Ectodermal cell (in vitro differentiated cells): ENCODE measurements around the gene ADRA2C.

ENCODE experiments used
- H3K27ac ChIP-seq: 2 replicates; pipeline ENCODE4 v1.7.0; 2013; ENCODE audit warnings: mild to moderate bottlenecking, low read depth, low read length; ENCODE audit not compliant: insufficient read depth, poor library complexity, severe bottlenecking
- H3K27me3 ChIP-seq: 2 replicates; pipeline ENCODE4 v1.7.0; 2013; ENCODE audit warnings: mild to moderate bottlenecking, low read length; ENCODE audit not compliant: insufficient read depth, control insufficient read depth, poor library complexity, severe bottlenecking
- H3K36me3 ChIP-seq: one replicate; pipeline ENCODE4 v1.7.0; 2013; ENCODE audit warnings: low read length; ENCODE audit not compliant: control insufficient read depth, insufficient read depth
- H3K4me1 ChIP-seq: one replicate; pipeline ENCODE4 v1.7.0; 2013; ENCODE audit warnings: low read length; ENCODE audit not compliant: control insufficient read depth, insufficient read depth
- H3K4me3 ChIP-seq: 2 replicates; pipeline ENCODE4 v1.7.0; 2013; ENCODE audit warnings: low read depth, low read length, control low read depth; ENCODE audit not compliant: insufficient read depth
- H3K9me3 ChIP-seq: 2 replicates; pipeline ENCODE4 v1.7.0; 2013; ENCODE audit warnings: mild to moderate bottlenecking, low read length, moderate library complexity; ENCODE audit not compliant: control insufficient read depth
- WGBS, 2 experiments: methylation state at CpG; one replicate each; pipeline ENCODE4 v1.1.7; 2013; ENCODE audit warnings: missing lambda C conversion rate in 2 of 2; 5-methylcytosine and 5-hydroxymethylcytosine counted together

The ADRA2C gene

GRCh38 chr4:3769642-3770184, 3.5 kb downstream of the ADRA2C start:
- WGBS, 2 experiments: 82 to 83% methylated on average over 9 of the region's 9 CpGs
- peaks cover 13% of the 10 kb centered on the region for H3K4me1 ChIP-seq
- H3K27ac ChIP-seq: no peak overlapping the region
- H3K9me3 ChIP-seq: no peaks in the 10 kb centered on the region
- H3K4me3 ChIP-seq: no peak overlapping the region
- H3K36me3 ChIP-seq: no peaks in the 10 kb centered on the region
- H3K27me3 ChIP-seq: peaks cover 31% of the 10 kb centered on the region

DNA sequence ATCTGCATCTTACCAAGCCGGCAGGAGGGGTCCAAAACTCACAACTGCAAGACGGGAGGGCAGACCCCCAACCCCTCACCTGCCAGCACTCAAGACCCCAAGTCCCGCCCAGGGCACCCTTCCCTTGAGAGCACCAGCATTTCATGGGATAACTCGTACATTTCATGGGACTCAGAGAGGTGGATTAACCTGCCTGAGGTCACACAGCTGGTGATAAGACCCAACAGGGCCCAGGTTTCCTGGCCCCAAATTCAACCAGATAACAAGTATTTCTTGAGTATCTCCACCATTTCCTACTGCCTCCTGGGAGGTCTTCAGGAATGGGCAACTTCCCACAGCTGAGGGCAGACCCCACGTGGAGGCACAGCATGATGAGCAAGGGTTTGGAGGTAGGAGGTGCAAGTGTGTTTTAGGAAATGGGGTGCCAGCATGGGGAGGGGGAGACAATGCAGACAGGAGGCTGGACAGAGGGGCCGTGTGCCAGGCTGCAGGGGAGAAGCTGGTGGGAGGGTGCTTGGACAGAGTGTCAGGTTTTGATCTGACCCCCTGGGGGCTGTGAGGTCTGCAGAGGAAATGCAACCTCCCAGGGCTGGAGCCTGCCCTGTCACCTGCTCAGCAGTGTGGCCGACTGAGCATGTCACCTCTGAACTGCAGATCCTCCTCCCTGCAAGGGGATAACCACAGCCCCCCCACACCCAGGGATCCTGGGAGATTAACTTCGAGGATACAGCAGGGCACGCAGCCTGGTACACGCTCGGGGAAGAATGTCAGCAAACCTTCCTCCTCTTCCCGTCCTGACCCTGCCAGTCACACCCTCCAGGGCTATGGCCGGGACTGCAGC, 4.4 kb downstream of the ADRA2C start:
- no peak overlapping the region for H3K27ac ChIP-seq
- WGBS, 2 experiments: 73 to 79% methylated on average over 13 of the region's 13 CpGs
- no peaks in the 10 kb centered on the region for H3K9me3 ChIP-seq
- H3K36me3 ChIP-seq: no peaks in the 10 kb centered on the region
- H3K4me3 ChIP-seq: no peak overlapping the region
- H3K27me3 ChIP-seq: peaks cover 24% of the 10 kb centered on the region
- H3K4me1 ChIP-seq: peaks cover 13% of the 10 kb centered on the region

- Histone ChIP-seq H3K36me3 (no peaks in the 10 kb centered on the region), H3K27ac (no peak overlapping the region), H3K4me1 (peaks cover 13% of the 10 kb centered on the region), H3K4me3 (no peak overlapping the region), H3K27me3 (peaks cover 24% of the 10 kb centered on the region), H3K9me3 (no peaks in the 10 kb centered on the region)
- WGBS, 2 experiments: 84 to 85% methylated on average over 20 of the region's 20 CpGs
These were observed 5.1 kb downstream of the ADRA2C start for GRCh38 chr4:3771164-3771809.

DNA sequence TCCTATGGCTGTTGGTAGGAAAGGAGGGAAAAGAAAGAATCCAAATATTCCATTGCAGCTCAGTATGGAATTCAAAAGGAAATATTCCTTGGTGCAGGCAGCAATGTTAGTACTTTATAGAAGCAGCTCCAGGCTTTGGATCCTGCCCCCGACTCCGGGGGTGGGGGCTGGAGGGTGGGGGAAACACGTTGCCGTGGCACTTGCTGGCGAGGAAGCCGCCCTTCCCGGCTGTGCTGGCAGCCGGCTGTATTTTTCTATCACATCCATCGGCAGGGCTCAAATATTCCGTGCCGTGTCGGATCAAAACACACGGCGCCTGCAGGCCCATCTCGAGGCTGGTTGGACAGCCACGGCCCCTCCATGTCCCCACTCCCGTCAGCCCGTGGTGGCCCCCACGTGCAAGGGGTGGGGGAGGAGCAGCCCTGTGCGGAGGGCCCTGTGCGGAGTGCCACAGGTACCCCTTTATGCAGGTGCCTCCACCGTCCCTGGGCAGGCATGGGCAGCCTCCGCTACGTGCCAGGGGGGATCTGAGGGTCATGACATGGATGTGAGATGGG, 5.8 kb downstream of the ADRA2C start:
- 90 to 91% methylated on average over 24 of the region's 24 CpGs for WGBS, 2 experiments
- H3K9me3 ChIP-seq: no peaks in the 10 kb centered on the region
- H3K4me3 ChIP-seq: no peak overlapping the region
- H3K36me3 ChIP-seq: no peaks in the 10 kb centered on the region
- peaks cover 13% of the 10 kb centered on the region for H3K4me1 ChIP-seq
- H3K27ac ChIP-seq: no peak overlapping the region
- peaks cover 18% of the 10 kb centered on the region for H3K27me3 ChIP-seq

GRCh38 chr4:3772632-3773031, 6.4 kb downstream of the ADRA2C start:
- H3K4me1 ChIP-seq: peaks cover 13% of the 10 kb centered on the region
- H3K36me3 ChIP-seq: no peaks in the 10 kb centered on the region
- 92 to 93% methylated on average over 8 of the region's 8 CpGs for WGBS, 2 experiments
- H3K4me3 ChIP-seq: no peak overlapping the region
- H3K9me3 ChIP-seq: no peaks in the 10 kb centered on the region
- H3K27ac ChIP-seq: no peak overlapping the region
- peaks cover 12% of the 10 kb centered on the region for H3K27me3 ChIP-seq

- 91% methylated on average over 17 of the region's 17 CpGs for WGBS, 2 experiments
- H3K27me3 ChIP-seq: peaks cover 3% of the 10 kb centered on the region
These were observed 7.4 kb downstream of the ADRA2C start for GRCh38 chr4:3773552-3774001.

DNA sequence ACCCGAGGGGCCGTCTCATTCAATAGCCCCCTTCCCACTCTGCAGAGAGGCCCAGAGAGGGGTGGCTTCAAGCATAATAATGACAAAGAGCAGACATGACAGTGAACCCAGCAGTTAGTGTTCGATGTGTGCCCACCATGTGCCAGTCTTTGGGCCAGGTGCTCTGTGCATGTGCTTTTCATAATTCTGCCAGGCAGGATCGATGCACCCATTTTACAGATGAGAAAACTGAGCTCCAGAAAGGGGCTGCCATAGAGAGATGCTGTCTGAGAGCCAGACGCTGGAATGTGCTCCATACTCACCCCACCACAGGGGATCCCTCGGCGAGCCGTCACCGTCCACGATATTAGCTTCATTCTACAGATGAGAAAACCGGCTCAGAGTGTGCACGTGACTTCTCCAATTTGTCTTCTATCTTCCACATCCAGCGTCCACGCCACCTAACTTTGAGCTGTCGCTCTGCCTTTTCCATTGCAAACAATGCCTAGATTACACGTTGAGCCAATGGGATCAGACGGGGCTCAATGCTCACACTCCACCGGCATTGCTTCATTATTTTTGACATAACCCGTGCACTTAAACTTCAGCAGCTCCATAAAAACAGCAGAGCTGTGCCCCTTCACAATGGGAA, 8.2 kb downstream of the ADRA2C start:
- no peaks in the 10 kb centered on the region for H3K9me3 ChIP-seq
- H3K4me1 ChIP-seq: peaks cover 3% of the 10 kb centered on the region
- no peaks in the 10 kb centered on the region for H3K27me3 ChIP-seq
- 89 to 90% methylated on average over 19 of the region's 19 CpGs for WGBS, 2 experiments
- H3K27ac ChIP-seq: no peak overlapping the region
- H3K36me3 ChIP-seq: no peaks in the 10 kb centered on the region
- no peak overlapping the region for H3K4me3 ChIP-seq

More at GRCh38 chr4:3773552-3774001, 7.4 kb downstream of the ADRA2C start:
- Histone ChIP-seq H3K36me3 (no peaks in the 10 kb centered on the region), H3K4me1 (peaks cover 8% of the 10 kb centered on the region), H3K9me3 (no peaks in the 10 kb centered on the region), H3K27ac (no peak overlapping the region), H3K4me3 (no peak overlapping the region)

DNA sequence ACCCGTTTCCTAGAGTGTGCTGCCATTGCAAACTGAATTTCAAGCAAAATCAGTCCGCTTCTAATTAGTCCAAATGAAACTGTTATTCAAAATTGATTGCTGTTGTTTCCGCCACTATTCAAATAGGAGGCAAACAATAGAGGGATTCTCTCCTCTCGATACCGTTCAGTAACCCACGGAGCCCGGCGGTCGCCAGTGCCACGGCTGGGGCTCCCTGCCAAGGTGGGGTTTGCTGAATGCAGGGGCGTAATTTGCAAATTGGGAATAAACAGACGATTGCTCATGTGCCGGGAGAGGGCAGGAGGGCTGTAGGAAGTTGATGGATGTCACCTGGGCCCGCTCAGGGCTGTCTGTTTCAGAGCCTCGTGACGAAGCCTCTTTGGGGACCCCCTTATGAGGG, 8.8 kb downstream of the ADRA2C start:
- H3K9me3 ChIP-seq: no peaks in the 10 kb centered on the region
- no peaks in the 10 kb centered on the region for H3K27me3 ChIP-seq
- 76 to 82% methylated on average over 16 of the region's 16 CpGs for WGBS, 2 experiments
- no peak overlapping the region for H3K27ac ChIP-seq
- H3K4me1 ChIP-seq: peaks cover 3% of the 10 kb centered on the region
- no peak overlapping the region for H3K4me3 ChIP-seq
- H3K36me3 ChIP-seq: no peaks in the 10 kb centered on the region

DNA sequence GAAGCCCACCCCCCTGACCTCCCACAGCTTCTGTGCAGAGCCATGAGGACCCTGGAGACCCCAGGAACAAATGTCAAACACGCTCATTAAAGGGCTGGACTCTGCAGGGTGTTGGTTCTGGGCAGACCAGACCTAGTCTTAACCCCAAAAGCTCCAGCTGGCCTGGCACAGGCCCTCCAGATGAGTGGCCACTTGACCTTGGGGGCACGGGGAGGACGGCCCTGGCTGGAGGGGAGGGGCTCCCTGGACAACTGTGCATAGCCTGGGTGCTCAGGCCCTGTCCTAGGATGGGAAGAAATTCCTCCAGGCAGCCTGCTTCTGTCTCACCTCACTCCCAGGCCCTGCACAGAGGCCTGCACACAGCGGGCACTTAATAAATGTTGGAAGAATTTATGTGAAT, 9.4 kb downstream of the ADRA2C start:
- no peaks in the 10 kb centered on the region for H3K27me3 ChIP-seq
- no peaks in the 10 kb centered on the region for H3K9me3 ChIP-seq
- H3K4me1 ChIP-seq: peaks cover 3% of the 10 kb centered on the region
- WGBS, 2 experiments: 88 to 89% methylated on average over 4 of the region's 4 CpGs
- H3K27ac ChIP-seq: no peak overlapping the region
- no peak overlapping the region for H3K4me3 ChIP-seq
- H3K36me3 ChIP-seq: no peaks in the 10 kb centered on the region
